Thyroid gland (tissue), 4 donors: ENCODE measurements around the gene SPG21.

ENCODE experiments used
- CTCF ChIP-seq, 6 experiments: fragments of 200-600 bp in 3 of 6; fragments of 450-650 bp in 3 of 6; sonication (generic) in 3 of 6; IDR thresholded peaks; one replicate each; pipeline ENCODE4 v1.5.1; 2016 to 2019; ENCODE audit warnings: antibody characterized with exemption in 6 of 6, mild to moderate bottlenecking in 2 of 6, inconsistent platforms in 1 of 6, moderate library complexity in 1 of 6
- POLR2A ChIP-seq, 2 donors: fragments of 450-650 bp; IDR thresholded peaks; one replicate each; pipeline ENCODE4 v1.6.1; 2017; ENCODE audit warnings: antibody characterized with exemption in 2 of 2, mild to moderate bottlenecking in 2 of 2, moderate library complexity in 1 of 2

GRCh38 chr15:64943512-64944225 is 46.0 kb downstream of the SPG21 start:
- TF ChIP-seq CTCF (IDR thresholded peaks at IDR 0.05), result no peak
- no peak for TF ChIP-seq POLR2A (IDR thresholded peaks at IDR 0.05)
